H1 (cell line): ENCODE results near the gene EXD1. TPM values are rescaled to one million over a fixed set of nuclear protein-coding genes. Genes with fewer than 3 reads are reported as not detected.

ENCODE experiments used
- CTCF ChIA-PET: fragments of 300-600 bp; sonication (Branson Sonifier 250); formaldehyde crosslinking; loops from one replicate; lab custom pipeline; 2021; ENCODE audit not compliant: partially characterized antibody; lab: Charles Lee
- POLR2A ChIA-PET: fragments of 300-600 bp; sonication (Branson Sonifier 250); formaldehyde crosslinking; loops from one replicate; lab custom pipeline; 2021; ENCODE audit warnings: inconsistent platforms; ENCODE audit not compliant: partially characterized antibody; lab: Charles Lee
- DNase-seq, 2 experiments: peaks; one replicate each; pipeline versions ENCODE4 v3.0.0 to v3.0.0-alpha.2; 2010 to 2022; ENCODE audit warnings: low spot score in 2 of 2, low read depth in 1 of 2, mixed read lengths in 1 of 2
- FAIRE-seq: peaks from 2 replicates; lab custom pipeline; 2011; peaks lifted over from hg19 to GRCh38; lab: Jason Lieb, UNC
- H2AFZ ChIP-seq: 2 replicates; pipeline ENCODE4 v1.8.1; 2012; ENCODE audit warnings: low read length, inconsistent platforms
- H2AK5ac ChIP-seq: 2 replicates; pipeline ENCODE4 v1.6.1; 2013; ENCODE audit warnings: low read depth, low read length
- H2BK120ac ChIP-seq: replicated peaks from 2 replicates; pipeline ENCODE3; 2013; ENCODE audit warnings: low read depth, low read length, inconsistent platforms
- H2BK12ac ChIP-seq: 2 replicates; pipeline ENCODE4 v1.6.1; 2013; ENCODE audit warnings: low read depth, low read length
- H2BK15ac ChIP-seq: 2 replicates; pipeline ENCODE4 v1.6.1; 2013; ENCODE audit warnings: low read length
- H2BK20ac ChIP-seq: 2 replicates; pipeline ENCODE4 v1.6.1; 2013; ENCODE audit warnings: low read length
- H2BK5ac ChIP-seq: 2 replicates; pipeline ENCODE4 v1.6.1; 2013; ENCODE audit warnings: low read depth, low read length
- H3K14ac ChIP-seq: 2 replicates; pipeline ENCODE4 v1.6.1; 2013; ENCODE audit warnings: inconsistent platforms; ENCODE audit not compliant: insufficient read length
- H3K18ac ChIP-seq: 2 replicates; pipeline ENCODE4 v1.6.1; 2013; ENCODE audit warnings: low read length; ENCODE audit errors: extremely low read depth
- H3K23ac ChIP-seq: 2 replicates; pipeline ENCODE4 v1.6.1; 2013; ENCODE audit warnings: inconsistent platforms; ENCODE audit not compliant: insufficient read length
- H3K23me2 ChIP-seq: 2 replicates; pipeline ENCODE4 v1.6.1; 2013; ENCODE audit warnings: low read depth, low read length
- H3K27ac ChIP-seq: 2 replicates; pipeline ENCODE4 v1.6.1; 2011; ENCODE audit warnings: low read depth, low read length, inconsistent platforms
- H3K27me3 ChIP-seq, 4 experiments: replicated peaks in 1 of 4; 1 replicate in 1 of 4; 2 replicates in 3 of 4; pipeline versions ENCODE4 v1.6.1 to v1.8.1; 2011 to 2013; ENCODE audit warnings: low read length in 3 of 4, mild to moderate bottlenecking in 3 of 4, inconsistent platforms in 2 of 4, mixed read lengths in 2 of 4, moderate library complexity in 1 of 4; ENCODE audit not compliant: control insufficient read depth in 3 of 4, insufficient read depth in 3 of 4; ENCODE audit errors: extremely low read depth in 1 of 4
- H3K36me3 ChIP-seq, 4 experiments: 2 replicates each; pipeline versions ENCODE4 v1.6.1 to v1.8.1; 2011 to 2013; ENCODE audit warnings: mild to moderate bottlenecking in 4 of 4, low read length in 3 of 4, moderate library complexity in 2 of 4, control low read depth in 1 of 4, inconsistent platforms in 1 of 4; ENCODE audit not compliant: insufficient read depth in 4 of 4, control insufficient read depth in 2 of 4
- H3K4ac ChIP-seq: replicated peaks from 2 replicates; pipeline ENCODE3; 2013; ENCODE audit warnings: low read length, low read depth, mixed read lengths, inconsistent platforms; ENCODE audit not compliant: insufficient read length
- H3K4me1 ChIP-seq, 4 experiments: replicated peaks in 1 of 4; 1 replicate in 1 of 4; 2 replicates in 3 of 4; pipeline versions ENCODE4 v1.6.1 to v1.8.1; 2011 to 2013; ENCODE audit warnings: low read length in 3 of 4, inconsistent platforms in 2 of 4, mixed read lengths in 1 of 4; ENCODE audit not compliant: insufficient read depth in 4 of 4, control insufficient read depth in 3 of 4
- H3K4me2 ChIP-seq, 2 experiments: 2 replicates each; pipeline versions ENCODE4 v1.6.1 to v1.8.1; 2011 to 2013; ENCODE audit warnings: low read depth in 2 of 2, low read length in 2 of 2, control low read depth in 1 of 2, inconsistent platforms in 1 of 2, mild to moderate bottlenecking in 1 of 2; ENCODE audit not compliant: insufficient read depth in 1 of 2
- H3K4me3 ChIP-seq, 4 experiments: fragments of 200-600, 300-600 bp in 1 of 4; sonication (generic), shearing (Covaris generic), sonication (Bioruptor Twin) in 1 of 4; 2 replicates each; pipeline versions ENCODE4 v1.5.1 to v1.8.1; 2011 to 2016; ENCODE audit warnings: low read length in 4 of 4, low read depth in 3 of 4, control low read depth in 2 of 4, inconsistent platforms in 2 of 4, mild to moderate bottlenecking in 2 of 4, mixed read lengths in 1 of 4, moderate library complexity in 1 of 4; ENCODE audit not compliant: insufficient read depth in 2 of 4; ENCODE audit errors: extremely low read depth in 1 of 4
- H3K56ac ChIP-seq: replicated peaks from 2 replicates; pipeline ENCODE3; 2013; ENCODE audit warnings: low read depth, mild to moderate bottlenecking, mixed read lengths, low read length, inconsistent platforms; ENCODE audit not compliant: insufficient read length
- H3K79me1 ChIP-seq: 2 replicates; pipeline ENCODE4 v1.6.1; 2013; ENCODE audit warnings: low read depth, low read length, control low read depth
- H3K79me2 ChIP-seq, 2 experiments: 2 replicates each; pipeline versions ENCODE4 v1.6.1 to v1.8.1; 2012 to 2013; ENCODE audit warnings: low read length in 2 of 2, mild to moderate bottlenecking in 2 of 2, inconsistent platforms in 1 of 2; ENCODE audit not compliant: insufficient read depth in 2 of 2, control insufficient read depth in 1 of 2
- H3K9ac ChIP-seq, 4 experiments: replicated peaks in 1 of 4; 1 replicate in 1 of 4; 2 replicates in 3 of 4; pipeline versions ENCODE4 v1.6.1 to v1.8.1; 2011 to 2013; ENCODE audit warnings: low read depth in 3 of 4, low read length in 3 of 4, control low read depth in 2 of 4, mild to moderate bottlenecking in 2 of 4, moderate library complexity in 2 of 4, inconsistent platforms in 1 of 4; ENCODE audit errors: extremely low read depth in 1 of 4
- H3K9me3 ChIP-seq, 2 experiments: 2 replicates each; pipeline versions ENCODE4 v1.6.1 to v1.8.1; 2012 to 2013; ENCODE audit warnings: mild to moderate bottlenecking in 2 of 2, moderate library complexity in 2 of 2, control low read depth in 1 of 2, inconsistent platforms in 1 of 2, low read depth in 1 of 2, low read length in 1 of 2, mixed read lengths in 1 of 2; ENCODE audit not compliant: insufficient read depth in 2 of 2
- H4K20me1 ChIP-seq, 2 experiments: replicated peaks in 1 of 2; 2 replicates each; pipeline versions ENCODE3 to v1.8.1; 2011 to 2013; ENCODE audit warnings: inconsistent platforms in 2 of 2, low read length in 2 of 2, mild to moderate bottlenecking in 1 of 2; ENCODE audit not compliant: insufficient read depth in 2 of 2, control insufficient read depth in 1 of 2
- H4K5ac ChIP-seq: 2 replicates; pipeline ENCODE4 v1.6.1; 2013; ENCODE audit warnings: low read length, low read depth, mixed read lengths, inconsistent platforms; ENCODE audit not compliant: insufficient read length
- H4K8ac ChIP-seq: 2 replicates; pipeline ENCODE4 v1.8.0; 2013; ENCODE audit warnings: mild to moderate bottlenecking, moderate library complexity, low read length, inconsistent platforms; ENCODE audit not compliant: insufficient read depth; ENCODE audit errors: extremely low read depth
- H4K91ac ChIP-seq: replicated peaks from 2 replicates; pipeline ENCODE3; 2013; ENCODE audit warnings: low read length, mixed read lengths, inconsistent platforms; ENCODE audit not compliant: insufficient read length
- CBX5 ChIP-seq: fragments of 300-800, 300-1000 bp; sonication (generic); IDR thresholded peaks from 2 replicates; pipeline ENCODE4 v1.7.1; 2016; ENCODE audit warnings: antibody characterized with exemption, low read length, low read depth
- CBX8 ChIP-seq: fragments of 300-800, 300-1000 bp; sonication (generic); IDR thresholded peaks from 2 replicates; pipeline ENCODE4 v1.7.1; 2016; ENCODE audit warnings: low read depth, low read length, borderline replicate concordance
- CEBPB ChIP-seq: IDR thresholded peaks from 2 replicates; pipeline ENCODE4 v1.6.1; 2012; ENCODE audit warnings: low read depth, low read length
- HDAC2 ChIP-seq, 2 experiments: fragments of 300-600 bp in 1 of 2; sonication (generic) in 1 of 2; IDR thresholded peaks; 2 replicates each; pipeline ENCODE4 v1.6.1; 2011 to 2012; ENCODE audit warnings: low read depth in 2 of 2, low read length in 2 of 2, mild to moderate bottlenecking in 2 of 2, moderate library complexity in 2 of 2, borderline replicate concordance in 1 of 2, inconsistent platforms in 1 of 2
- KDM4A ChIP-seq: IDR thresholded peaks from one replicate; pipeline ENCODE4 v1.7.1; 2012; ENCODE audit warnings: low read depth, mild to moderate bottlenecking, moderate library complexity, low read length, inconsistent platforms; ENCODE audit not compliant: severe bottlenecking
- PHF8 ChIP-seq: fragments of 200-600 bp; sonication (generic); conservative IDR thresholded peaks from 2 replicates; pipeline ENCODE4 v1.7.1; 2012; ENCODE audit warnings: low read depth, mild to moderate bottlenecking, inconsistent platforms, low read length, moderate library complexity
- RFX5 ChIP-seq: IDR thresholded peaks from 2 replicates; pipeline ENCODE4 v1.6.1; 2011; ENCODE audit warnings: low read depth, low read length, improper control_type of control experiment, borderline replicate concordance
- RXRA ChIP-seq: IDR thresholded peaks from 2 replicates; pipeline ENCODE4 v1.6.1; 2011; ENCODE audit warnings: low read depth, mild to moderate bottlenecking, low read length, moderate library complexity; ENCODE audit not compliant: insufficient read depth
- SAP30 ChIP-seq: fragments of 300-600 bp; sonication (generic); IDR thresholded peaks from 2 replicates; pipeline ENCODE4 v1.7.1; 2012; ENCODE audit warnings: low read length, moderate library complexity, mild to moderate bottlenecking, inconsistent platforms; ENCODE audit not compliant: insufficient read depth, insufficient replicate concordance
- SIRT6 ChIP-seq: IDR thresholded peaks from one replicate; pipeline ENCODE4 v1.7.1; 2012; ENCODE audit warnings: low read length, inconsistent platforms
- SP2 ChIP-seq: IDR thresholded peaks from 2 replicates; pipeline ENCODE4 v1.6.1; 2012; ENCODE audit warnings: mild to moderate bottlenecking, low read length, inconsistent platforms
- SRF ChIP-seq: IDR thresholded peaks from 2 replicates; pipeline ENCODE4 v1.6.1; 2011; ENCODE audit warnings: mild to moderate bottlenecking, low read depth, low read length, moderate library complexity
- TCF12 ChIP-seq: IDR thresholded peaks from 2 replicates; pipeline ENCODE4 v1.6.1; 2011; ENCODE audit warnings: low read depth, mild to moderate bottlenecking, low read length
- TEAD4 ChIP-seq: IDR thresholded peaks from 2 replicates; pipeline ENCODE4 v1.6.1; 2012; ENCODE audit warnings: low read depth, low read length, inconsistent platforms, mixed read lengths
- WGBS, 2 experiments: shearing (Covaris generic) in 1 of 2; methylation state at CpG; one replicate each; pipeline versions ENCODE4 v1.1.6 to v1.1.7; 2013 to 2015; ENCODE audit warnings: low lambda C conversion rate in 2 of 2, mixed read lengths in 2 of 2, inconsistent platforms in 1 of 2, low coverage in 1 of 2, missing lambda C conversion rate in 1 of 2; ENCODE audit not compliant: insufficient replicate concordance in 2 of 2, insufficient coverage in 1 of 2, insufficient read length in 1 of 2; ENCODE audit errors: extremely low coverage in 1 of 2, missing lambda C conversion rate in 1 of 2; 5-methylcytosine and 5-hydroxymethylcytosine counted together
- polyA plus RNA-seq, 7 experiments: library from polyadenylated mRNA; depleted of rRNA in 3 of 7; stranded (reverse) in 5 of 7; unstranded in 2 of 7; fragments of >200 nt in 5 of 7; fragments of 200-250 nt in 2 of 7; gene quantifications; 1 replicate in 5 of 7; 2 replicates in 1 of 7; 4 replicates in 1 of 7; pipeline versions ENCODE4 v1.2.1 to v1.2.3, GENCODE V29; 2011 to 2013; ENCODE audit warnings: missing spikeins in 2 of 7, mixed read lengths in 2 of 7
- total RNA-seq: library from RNA; stranded (reverse); fragmentation: NEBNext Ultra II Directional; extraction: Animal tissue kit (Norgen Biotek cat#: 25700); gene quantifications from 2 replicates; pipeline ENCODE4 v1.2.1, GENCODE V29; 2021
- TF ChIP-seq, protein P1 (sequence below): IDR thresholded peaks from 2 replicates; pipeline ENCODE4 v1.6.1; 2012; ENCODE audit warnings: inconsistent platforms

Gene EXD1
- total and polyA plus RNA-seq, 2 of the 8 experiments (the other 6 are each of a cell fraction or from before 2014, with no cell fraction given): 0.06 to 0.54 TPM

DNA sequence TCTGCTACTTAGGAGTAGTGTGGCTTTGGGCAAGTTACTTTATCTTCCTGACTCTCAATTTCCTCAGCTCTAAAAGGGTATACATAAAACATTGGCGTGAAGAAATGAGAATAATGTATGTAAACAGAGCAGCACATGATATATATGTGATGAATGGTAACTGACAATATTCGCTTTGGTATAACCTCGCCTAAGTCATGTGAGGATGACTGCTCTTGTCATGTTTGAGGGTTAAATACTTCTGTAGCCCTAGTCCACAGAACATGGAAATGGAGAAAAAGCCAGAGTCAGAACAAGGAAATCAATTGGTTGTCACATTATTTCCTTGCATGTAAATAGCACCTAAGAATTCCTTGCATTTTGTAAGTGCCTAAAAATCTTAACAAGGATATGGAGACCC lies 25.5 kb upstream of the EXD1 start:
- Histone ChIP-seq H2BK12ac (no peak overlapping the region), H2BK5ac (no peak overlapping the region), H2AFZ (no peak overlapping the region), H3K36me3 (peaks cover 0 to 6% (median 0%) of the 10 kb centered on the region in 4 experiments; a peak in 2 of 8 replicates), H3K4me2 (no peak overlapping the region), H2BK15ac (no peak overlapping the region), H3K18ac (no peak overlapping the region), H4K91ac (no peak overlapping the region), H4K5ac (no peak overlapping the region), H3K23me2 (no peaks in the 10 kb centered on the region), H3K79me1 (no peaks in the 10 kb centered on the region), H3K4me3 (no peak overlapping the region), H3K79me2 (no peaks in the 10 kb centered on the region), H3K14ac (no peak overlapping the region), H2BK20ac (no peak overlapping the region), H4K20me1 (no peaks in the 10 kb centered on the region), H3K9me3 (no peaks in the 10 kb centered on the region), H2BK120ac (no peak overlapping the region), H3K4me1 (no peaks in the 10 kb centered on the region), H4K8ac (no peak overlapping the region), H3K23ac (no peak overlapping the region), H3K9ac (no peak overlapping the region), H3K56ac (no peak overlapping the region), H2AK5ac (no peak overlapping the region), H3K27ac (no peak overlapping the region), H3K27me3 (no peaks in the 10 kb centered on the region), H3K4ac (no peak overlapping the region)
- no peak for DNase-seq
- 95% methylated on average over 3 of the region's 3 CpGs; no CpG with 5 or more reads in 1 of the 2 experiments for WGBS, 2 experiments
- POLR2A ChIA-PET: interaction anchor here (0.6 kb wide), 1 partner anchor 218 kb away, joined by 4 read pairs; no protein-coding TSS in a partner anchor
- FAIRE-seq: no peak
- CTCF ChIA-PET: interaction anchor here (0.8 kb wide), 1 partner anchor 364 kb away, joined by 3 read pairs; no protein-coding TSS in a partner anchor
- TF ChIP-seq CBX5 (no peak), PHF8 (no peak), SIRT6 (no peak), TEAD4 (no peak), RXRA (no peak), CEBPB (no peak), CBX8 (no peak), HDAC2 (IDR thresholded peaks at IDR 0.05; ENCODE audit: borderline replicate concordance in 1 of 2, low read depth in 2 of 2, low read length in 2 of 2) (no peak), SP2 (no peak), SAP30 (no peak), TCF12 (no peak), KDM4A (no peak), SRF (no peak), RFX5 (no peak)
- TF ChIP-seq, protein P1, sequence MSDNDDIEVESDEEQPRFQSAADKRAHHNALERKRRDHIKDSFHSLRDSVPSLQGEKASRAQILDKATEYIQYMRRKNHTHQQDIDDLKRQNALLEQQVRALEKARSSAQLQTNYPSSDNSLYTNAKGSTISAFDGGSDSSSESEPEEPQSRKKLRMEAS: no peak
